Right lobe of liver (tissue), 6 donors: ENCODE measurements around the gene OR10H5. TPM values are rescaled to one million over a fixed set of nuclear protein-coding genes. Genes with fewer than 3 reads are reported as not detected.
A peak's percentile ranks its signal among the peaks of the same experiment; 100 is the strongest.
"Not testable (repeated sequence)": the region's sequence is repeated elsewhere in the genome, so short reads cannot be mapped to it uniquely, and the experiment has no call there.

Experiments
- ATAC-seq, 4 donors: fragments of 200-7000 bp; cut with Tn5 transposase; one replicate each; pipeline ENCODE4 v1.9.1; 2020; ENCODE audit warnings: mild to moderate bottlenecking in 4 of 4, moderate library complexity in 4 of 4
- DNase-seq, 3 donors: peaks; one replicate each; pipeline ENCODE4 v3.0.0-alpha.2; 2020
- H3K27ac ChIP-seq, 3 donors: fragments of 200-600 bp; one replicate each; pipeline ENCODE4 v1.8.0; 2022
- H3K27me3 ChIP-seq, 2 donors: fragments of 200-600 bp; one replicate each; pipeline ENCODE4 v1.8.0; 2022
- H3K36me3 ChIP-seq, 4 donors: fragments of 200-600 bp; sonication (generic) in 1 of 4; one replicate each; pipeline versions ENCODE4 v1.5.1 to v1.8.0; 2017 to 2022; ENCODE audit warnings: control low read depth in 1 of 4
- H3K4me1 ChIP-seq, 4 donors: fragments of 200-600 bp; sonication (generic) in 1 of 4; one replicate each; pipeline versions ENCODE4 v1.5.1 to v1.8.0; 2017 to 2022; ENCODE audit warnings: control low read depth in 1 of 4
- H3K4me3 ChIP-seq, 3 donors: fragments of 200-600 bp; one replicate each; pipeline ENCODE4 v1.8.0; 2022
- H3K9me3 ChIP-seq, 4 donors: fragments of 200-600 bp; sonication (generic) in 1 of 4; one replicate each; pipeline versions ENCODE4 v1.5.1 to v1.8.0; 2017 to 2022; ENCODE audit warnings: control low read depth in 1 of 4
- CTCF ChIP-seq, 4 donors: fragments of 200-600 bp in 3 of 4; fragments of 450-650 bp in 1 of 4; IDR thresholded peaks; one replicate each; pipeline versions ENCODE4 v1.5.1 to v1.8.0; 2016 to 2022; ENCODE audit warnings: antibody characterized with exemption in 4 of 4, mild to moderate bottlenecking in 2 of 4
- POLR2A ChIP-seq: fragments of 450-650 bp; IDR thresholded peaks from one replicate; pipeline ENCODE4 v1.6.1; 2017; ENCODE audit warnings: antibody characterized with exemption, mild to moderate bottlenecking
- WGBS: methylation state at CpG from one replicate; pipeline ENCODE4 v1.1.6; 2018; ENCODE audit warnings: low coverage, low lambda C conversion rate; ENCODE audit not compliant: insufficient coverage; ENCODE audit errors: missing lambda C conversion rate; 5-methylcytosine and 5-hydroxymethylcytosine counted together
- intact Hi-C, 2 donors: fragments of 100-400 bp; cut with DNase I; formaldehyde crosslinking; loops; one replicate each; pipeline versions ENCODE4 v1.11.2 to v1.14.1; 2022
- total RNA-seq, 6 experiments: library from RNA; depleted of rRNA in 2 of 6; stranded (reverse); fragments of >200 nt in 2 of 6; fragmentation: NEBNext Ultra II Directional in 3 of 6; extraction: Animal tissue kit (Norgen Biotek cat#: 25700) in 3 of 6; gene quantifications; one replicate each; pipeline versions ENCODE4 v1.1.0 to v1.2.4, GENCODE V29; 2016 to 2023
- donor health status: DM: no; HTN: yes; CAD: no.
- donor health status: DM: no; HTN: no; CAD: no.
- donor health status: DM: no; HTN: no; CAD: no.
- donor health status: DM: no; HTN: yes; CAD: no.
- donor health status: DM: no; HTN: yes; CAD: no.

OR10H5 gene
- total RNA-seq, 6 experiments from 2014 or later: not detected

GRCh38 chr19:15781661-15782060, 5.8 kb upstream of the OR10H5 start:
- Histone ChIP-seq H3K36me3 (no peaks in the 10 kb centered on the region), H3K4me1 (peaks cover 0 to 11% (median 0%) of the 10 kb centered on the region in 4 donors), H3K9me3 (no peaks in the 10 kb centered on the region), H3K27me3 (no peaks in the 10 kb centered on the region), H3K4me3 (no peak overlapping the region), H3K27ac (no peak overlapping the region)
- intact Hi-C loops: no loop called here
- no peak for TF ChIP-seq CTCF (IDR thresholded peaks at IDR 0.05)
- TF ChIP-seq POLR2A: no peak
- no peak for ATAC-seq
- WGBS: 49% methylated on average over 2 of the region's 5 CpGs
- DNase-seq: no peak

GRCh38 chr19:15782211-15782610, 5.2 kb upstream of the OR10H5 start:
- Histone ChIP-seq H3K27me3 (no peaks in the 10 kb centered on the region), H3K36me3 (no peaks in the 10 kb centered on the region), H3K4me1 (peaks cover 0 to 11% (median 0%) of the 10 kb centered on the region in 4 donors), H3K9me3 (no peaks in the 10 kb centered on the region), H3K4me3 (no peak overlapping the region), H3K27ac (no peak overlapping the region)
- no peak for ATAC-seq
- WGBS: no CpG with 5 or more reads among the region's 3 CpGs
- no peak for TF ChIP-seq CTCF (IDR thresholded peaks at IDR 0.05)
- no peak for TF ChIP-seq POLR2A
- DNase-seq: peak in 1 of 3 donors; percentile 23
- intact Hi-C loops: no loop called here

GRCh38 chr19:15782896-15783295, 4.6 kb upstream of the OR10H5 start:
- WGBS: 35% methylated on average over 5 of the region's 7 CpGs
- peak in 1 of 3 donors; percentile 6 for DNase-seq

DNA sequence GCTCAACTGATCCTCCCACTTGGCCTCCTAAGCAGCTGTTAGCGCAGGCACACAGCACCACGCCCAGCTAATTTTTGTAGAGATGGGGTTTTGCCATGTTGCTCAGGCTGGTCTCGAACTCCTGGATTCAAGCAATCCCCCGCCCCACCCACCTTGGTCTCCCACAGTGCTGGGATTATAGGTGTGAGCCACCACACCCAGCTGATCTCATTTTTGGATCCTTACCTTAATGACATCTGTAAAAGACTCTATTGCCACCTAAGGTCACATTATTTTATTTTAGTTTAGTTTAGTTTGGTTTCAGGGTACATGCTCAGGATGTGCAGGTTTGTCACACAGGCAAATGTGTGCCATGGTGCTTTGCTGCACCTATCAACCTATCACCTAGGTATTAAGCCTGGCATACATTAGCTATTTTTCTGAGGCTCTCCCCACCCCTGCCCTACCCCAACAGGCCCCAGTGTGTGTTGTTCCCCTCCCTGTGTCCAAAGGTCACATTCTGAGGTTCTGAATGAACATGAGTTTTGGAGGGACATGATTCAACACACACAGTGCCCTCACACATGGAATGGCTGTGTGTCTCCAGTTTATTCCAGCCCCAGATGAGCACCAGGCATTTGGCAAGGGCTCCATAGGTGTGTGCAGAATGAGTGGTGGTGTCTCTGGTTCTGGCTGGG, 1.3 kb downstream of the OR10H5 start:
- 81% methylated on average over 2 of the region's 4 CpGs for WGBS

More at GRCh38 chr19:15782896-15783295, 4.6 kb upstream of the OR10H5 start:
- H3K27me3 ChIP-seq, H3K9me3 ChIP-seq, ATAC-seq, H3K27ac ChIP-seq, intact Hi-C loops, H3K4me3 ChIP-seq, H3K36me3 ChIP-seq: not testable (repeated sequence)
- H3K4me1 ChIP-seq: peaks cover 0 to 11% (median 0%) of the 10 kb centered on the region in 4 donors

More for the DNA sequence above, 1.3 kb downstream of the OR10H5 start:
- H3K27ac ChIP-seq: no peak overlapping the region
- no peak for TF ChIP-seq POLR2A
- no peak for TF ChIP-seq CTCF (IDR thresholded peaks at IDR 0.05)
- H3K4me3 ChIP-seq: no peak overlapping the region
- no peaks in the 10 kb centered on the region for H3K36me3 ChIP-seq
- DNase-seq (no peak), ATAC-seq (peak in 1 of 4 donors; percentile 26)
- no peaks in the 10 kb centered on the region for H3K4me1 ChIP-seq
- intact Hi-C loops: no loop called here
- no peaks in the 10 kb centered on the region for H3K9me3 ChIP-seq
- H3K27me3 ChIP-seq: no peaks in the 10 kb centered on the region
